Occipital lobe (tissue), 2 donors: ENCODE data around the gene IGSF23. TPM values are rescaled to one million over a fixed set of nuclear protein-coding genes. Genes with fewer than 3 reads are reported as not detected.
A peak's percentile ranks its signal among the peaks of the same experiment; 100 is the strongest.

Source experiments
- DNase-seq: peaks from one replicate; lab custom pipeline; 2025; lab: John Stamatoyannopoulos, UW
- total RNA-seq: library from RNA; depleted of rRNA; stranded (reverse); fragments of >200 nt; gene quantifications from one replicate; pipeline ENCODE4 v1.2.3, GENCODE V29; 2014

Gene IGSF23
- total RNA-seq, 1 donor from 2014 or later, result not detected

GRCh38 chr19:44640518-44640917 lies 27.2 kb downstream of the IGSF23 start:
- DNase-seq, result no peak

- DNase-seq, result no peak
Observed at GRCh38 chr19:44641501-44642265, 28.3 kb downstream of the IGSF23 start.

- no peak for DNase-seq
Observed at GRCh38 chr19:44642377-44642776, 29.0 kb downstream of the IGSF23 start.

GRCh38 chr19:44643605-44644401 lies 30.4 kb downstream of the IGSF23 start, which contains the start of gene PVR:
TSS of gene PVR (plus strand) at chr19:44643910. CDS start at chr19:44644097, 187 bp downstream.
- DNase-seq, result peak; percentile 61

GRCh38 chr19:44644402-44645016 lies 31.1 kb downstream of the IGSF23 start:
- no peak for DNase-seq

GRCh38 chr19:44645407-44646048 lies 32.2 kb downstream of the IGSF23 start:
- no peak for DNase-seq

- no peak for DNase-seq
Observed at GRCh38 chr19:44646049-44646416, 32.7 kb downstream of the IGSF23 start.

GRCh38 chr19:44647144-44647543 lies 33.8 kb downstream of the IGSF23 start:
- DNase-seq, result no peak

GRCh38 chr19:44648631-44649251 lies 35.4 kb downstream of the IGSF23 start:
- DNase-seq, result no peak

- DNase-seq, result no peak
Observed at GRCh38 chr19:44649578-44650145, 36.3 kb downstream of the IGSF23 start.

GRCh38 chr19:44653343-44653742 lies 40.0 kb downstream of the IGSF23 start:
- DNase-seq, result no peak

- DNase-seq, result no peak
Observed at GRCh38 chr19:44653977-44654774, 40.8 kb downstream of the IGSF23 start.

GRCh38 chr19:44657211-44657921 lies 44.0 kb downstream of the IGSF23 start:
- no peak for DNase-seq

GRCh38 chr19:44658069-44658733 lies 44.8 kb downstream of the IGSF23 start:
- no peak for DNase-seq

- DNase-seq, result no peak
Observed at GRCh38 chr19:44660081-44660480, 46.7 kb downstream of the IGSF23 start.

- DNase-seq, result no peak
Observed at GRCh38 chr19:44661205-44661604, 47.8 kb downstream of the IGSF23 start.

GRCh38 chr19:44661904-44662303 lies 48.5 kb downstream of the IGSF23 start:
- DNase-seq, result no peak

- DNase-seq, result no peak
Observed at GRCh38 chr19:44662691-44663385, 49.5 kb downstream of the IGSF23 start.
